Measurements from ENCODE around the gene SHB. TPM values are rescaled to one million over a fixed set of nuclear protein-coding genes. Genes with fewer than 3 reads are reported as not detected.

The SHB gene
- total RNA-seq, 2 donors from 2014 or later: 33.9 to 39.9 TPM

DNA sequence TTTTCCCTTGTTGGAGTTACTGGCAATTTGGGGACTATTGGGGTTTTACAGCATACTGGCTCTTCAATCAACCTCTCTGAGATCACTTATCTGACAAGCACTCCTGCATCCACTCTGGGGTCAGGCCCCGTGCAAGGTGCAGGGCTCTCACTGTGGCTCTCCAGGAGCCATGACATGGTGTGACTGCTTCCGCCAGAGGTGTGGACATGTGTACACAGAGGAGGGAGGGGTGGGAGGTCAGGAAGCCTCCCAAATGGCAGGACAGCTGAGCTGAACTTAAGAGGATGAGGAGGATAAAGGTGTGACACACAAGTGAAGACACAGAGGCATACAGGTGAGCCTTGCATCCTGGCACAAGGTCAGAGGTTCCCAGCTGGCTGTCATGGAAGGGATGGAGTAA, 24.3 kb downstream of the SHB start:
- no peak overlapping the region for H3K4me3 ChIP-seq
- no peaks in the 10 kb centered on the region for H3K9me3 ChIP-seq
- TF ChIP-seq, protein P1, sequence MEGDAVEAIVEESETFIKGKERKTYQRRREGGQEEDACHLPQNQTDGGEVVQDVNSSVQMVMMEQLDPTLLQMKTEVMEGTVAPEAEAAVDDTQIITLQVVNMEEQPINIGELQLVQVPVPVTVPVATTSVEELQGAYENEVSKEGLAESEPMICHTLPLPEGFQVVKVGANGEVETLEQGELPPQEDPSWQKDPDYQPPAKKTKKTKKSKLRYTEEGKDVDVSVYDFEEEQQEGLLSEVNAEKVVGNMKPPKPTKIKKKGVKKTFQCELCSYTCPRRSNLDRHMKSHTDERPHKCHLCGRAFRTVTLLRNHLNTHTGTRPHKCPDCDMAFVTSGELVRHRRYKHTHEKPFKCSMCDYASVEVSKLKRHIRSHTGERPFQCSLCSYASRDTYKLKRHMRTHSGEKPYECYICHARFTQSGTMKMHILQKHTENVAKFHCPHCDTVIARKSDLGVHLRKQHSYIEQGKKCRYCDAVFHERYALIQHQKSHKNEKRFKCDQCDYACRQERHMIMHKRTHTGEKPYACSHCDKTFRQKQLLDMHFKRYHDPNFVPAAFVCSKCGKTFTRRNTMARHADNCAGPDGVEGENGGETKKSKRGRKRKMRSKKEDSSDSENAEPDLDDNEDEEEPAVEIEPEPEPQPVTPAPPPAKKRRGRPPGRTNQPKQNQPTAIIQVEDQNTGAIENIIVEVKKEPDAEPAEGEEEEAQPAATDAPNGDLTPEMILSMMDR (IDR thresholded peaks at IDR 0.05): no peak
- peaks cover 0 to 92% of the 10 kb centered on the region in 2 donors for H3K4me1 ChIP-seq
- H3K27me3 ChIP-seq: no peaks in the 10 kb centered on the region
- no peaks in the 10 kb centered on the region for H3K36me3 ChIP-seq
- DNase-seq (ENCODE audit: low spot score): no peak
- H3K27ac ChIP-seq: peak overlapping the region; percentile 77 to 79

DNA sequence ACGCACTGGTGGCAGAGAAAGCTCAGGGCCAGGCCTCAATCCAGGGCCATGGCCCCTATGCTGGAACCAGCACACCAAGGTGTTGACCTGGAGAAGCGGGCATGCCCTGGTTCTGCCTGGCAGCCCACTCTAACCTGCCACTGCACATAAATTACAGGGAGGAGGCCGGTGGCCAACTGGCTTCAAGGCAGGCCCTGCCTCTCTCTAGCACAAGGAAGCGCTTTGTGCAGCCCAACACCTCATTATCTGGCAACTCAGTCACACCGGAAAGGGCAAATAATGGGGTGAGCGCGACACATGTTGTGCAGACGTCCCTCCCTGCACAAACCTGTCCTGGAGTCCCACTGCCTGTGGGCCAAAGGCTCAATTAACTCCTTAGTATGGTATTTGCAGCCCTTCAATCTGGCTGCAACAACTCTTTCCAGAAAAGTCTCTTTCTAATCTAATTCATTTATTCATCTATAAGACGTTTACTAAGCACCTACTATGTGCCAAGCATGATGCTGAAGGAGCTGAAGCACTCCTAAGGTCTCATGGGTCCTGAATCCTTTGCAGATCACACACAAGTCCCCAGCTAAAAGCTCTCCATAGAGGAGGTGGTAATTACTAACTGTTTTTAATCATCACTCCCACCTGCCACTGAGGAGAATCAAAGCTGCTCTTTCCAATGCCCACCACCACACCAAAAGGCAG, 24.9 kb downstream of the SHB start:
- peak overlapping the region; percentile 77 to 79 for H3K27ac ChIP-seq

DNA sequence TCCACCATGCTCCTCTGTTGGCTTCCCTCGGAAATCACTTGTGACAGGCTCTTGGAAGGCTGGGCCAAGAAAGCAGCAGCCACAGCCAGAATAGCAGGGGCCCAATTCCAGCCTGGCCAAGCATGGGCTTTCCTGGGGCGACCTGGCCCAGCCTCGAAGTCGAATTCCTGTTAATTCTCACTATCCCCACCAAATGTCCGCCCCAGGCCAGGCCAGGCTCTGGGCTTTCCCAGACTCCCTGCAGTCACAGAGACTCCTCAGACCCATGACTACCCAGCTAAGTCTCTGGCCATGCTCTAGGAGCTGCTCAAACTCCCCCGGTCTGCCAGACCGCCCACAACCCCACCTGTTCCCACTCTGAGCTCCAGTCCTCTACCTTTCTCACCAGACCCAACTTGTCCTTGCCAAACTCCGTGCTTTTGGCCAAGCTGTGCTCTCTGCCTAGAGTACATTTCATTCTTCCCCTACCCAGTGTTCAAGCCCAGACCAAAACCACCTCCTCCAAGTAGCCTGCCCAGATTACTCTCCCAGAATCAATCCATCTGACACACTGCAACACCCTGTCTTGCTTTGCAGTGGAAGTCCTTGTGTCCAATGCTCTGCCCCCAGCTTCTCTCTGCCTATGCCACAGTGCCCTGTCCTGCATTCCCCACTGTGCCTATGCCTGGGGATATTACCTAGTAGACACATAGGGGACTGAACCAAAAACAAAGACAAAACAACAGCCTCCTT, 26.2 kb downstream of the SHB start:
- Histone ChIP-seq H3K27ac (peak overlapping the region; percentile 77 to 79), H3K9me3 (no peaks in the 10 kb centered on the region), H3K4me3 (no peak overlapping the region), H3K27me3 (no peaks in the 10 kb centered on the region), H3K36me3 (no peaks in the 10 kb centered on the region), H3K4me1 (peaks cover 0 to 97% of the 10 kb centered on the region in 2 donors)
- TF ChIP-seq, protein P1 (IDR thresholded peaks at IDR 0.05): no peak
- no peak for DNase-seq (ENCODE audit: low spot score)

More for the DNA sequence above, 24.9 kb downstream of the SHB start:
- no peaks in the 10 kb centered on the region for H3K27me3 ChIP-seq
- no peaks in the 10 kb centered on the region for H3K9me3 ChIP-seq
- peaks cover 0 to 97% of the 10 kb centered on the region in 2 donors for H3K4me1 ChIP-seq
- no peak for DNase-seq (ENCODE audit: low spot score)
- no peak overlapping the region for H3K4me3 ChIP-seq
- no peaks in the 10 kb centered on the region for H3K36me3 ChIP-seq
- TF ChIP-seq, protein P1 (IDR thresholded peaks at IDR 0.05): no peak

DNA sequence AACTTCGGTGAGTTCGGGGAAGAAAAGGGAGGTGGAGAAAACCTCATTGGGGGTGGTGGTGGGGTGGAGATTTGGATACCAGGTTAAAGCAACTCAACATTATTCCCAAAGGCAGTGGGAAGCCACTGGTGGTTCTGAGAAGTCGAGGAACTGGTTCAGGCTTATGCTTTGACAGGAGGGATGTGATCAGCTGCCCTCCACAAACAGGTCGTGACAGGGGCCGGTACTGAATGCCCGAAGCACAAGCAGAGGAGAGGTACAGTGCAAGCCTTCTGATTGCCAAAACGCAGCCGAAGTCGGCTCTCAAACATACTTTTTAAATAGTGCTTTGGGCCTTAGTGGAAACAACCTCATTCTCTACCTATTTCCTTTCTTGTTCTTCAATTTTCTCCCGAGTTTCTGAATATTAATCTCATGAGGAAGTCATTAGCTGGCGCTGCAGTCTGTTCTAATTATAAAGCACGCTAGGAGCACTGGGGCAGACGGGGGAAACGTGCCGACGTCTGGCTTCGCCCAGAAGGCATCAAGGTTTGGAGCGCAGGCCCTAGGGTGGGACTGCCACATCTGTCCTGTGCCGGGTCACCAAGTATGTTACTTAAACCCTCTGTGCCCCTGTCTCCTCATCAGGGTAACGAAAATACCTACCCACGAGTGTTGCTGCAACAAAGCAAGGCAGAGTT, 27.3 kb downstream of the SHB start:
- TF ChIP-seq, protein P1 (IDR thresholded peaks at IDR 0.05): no peak
- Histone ChIP-seq H3K9me3 (no peaks in the 10 kb centered on the region), H3K36me3 (no peaks in the 10 kb centered on the region), H3K27ac (peak overlapping the region; percentile 77 to 79), H3K27me3 (no peaks in the 10 kb centered on the region), H3K4me3 (no peak overlapping the region), H3K4me1 (peaks cover 0 to 97% of the 10 kb centered on the region in 2 donors)
- DNase-seq (ENCODE audit: low spot score): no peak

DNA sequence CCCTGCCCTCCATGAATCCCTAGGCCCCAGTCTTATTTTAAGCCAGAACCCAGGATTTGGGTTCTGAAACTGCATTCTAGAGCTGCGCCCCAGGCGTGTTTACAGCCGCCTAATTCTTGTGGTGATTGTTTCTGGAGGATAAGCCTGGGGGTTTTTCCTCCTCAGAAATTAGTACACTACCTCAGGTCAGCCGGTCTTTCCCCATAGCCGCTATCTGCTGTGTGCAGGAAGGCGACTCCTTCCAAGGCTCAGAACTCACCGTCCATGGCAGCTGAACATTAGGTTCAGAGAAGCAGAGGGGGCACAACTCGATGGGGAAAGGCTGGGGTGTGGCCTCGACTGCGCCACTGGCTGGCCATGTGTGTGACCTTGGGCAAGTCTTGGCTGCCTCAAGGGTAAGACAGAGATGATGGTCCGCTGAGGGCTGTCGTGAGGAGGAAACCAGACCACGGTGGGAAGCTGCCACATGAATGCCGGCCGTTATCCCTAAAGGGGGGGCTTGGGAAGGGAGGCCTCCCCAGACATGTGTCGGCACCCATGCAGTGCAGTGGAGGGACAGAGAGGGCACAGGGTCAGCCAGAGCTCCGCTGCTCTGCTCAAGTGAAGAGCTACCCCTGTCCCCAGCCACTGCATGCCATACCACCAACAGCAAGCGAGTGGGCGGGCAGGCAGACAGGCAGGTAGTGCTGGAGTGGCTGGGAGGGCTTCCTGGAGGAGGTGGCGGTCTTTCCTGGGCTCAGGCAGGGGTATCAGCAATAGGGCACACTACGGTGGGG, 28.9 kb downstream of the SHB start:
- Histone ChIP-seq H3K4me3 (no peak overlapping the region), H3K4me1 (peaks cover 0 to 94% of the 10 kb centered on the region in 2 donors), H3K27me3 (no peaks in the 10 kb centered on the region), H3K36me3 (no peaks in the 10 kb centered on the region), H3K27ac (peak overlapping the region; percentile 77 to 79), H3K9me3 (no peaks in the 10 kb centered on the region)
- DNase-seq (ENCODE audit: low spot score): no peak
- TF ChIP-seq, protein P1 (IDR thresholded peaks at IDR 0.05): no peak
